Right lung (tissue), 5 donors: ENCODE results near the gene LY6G6D. TPM values are rescaled to one million over a fixed set of nuclear protein-coding genes. Genes with fewer than 3 reads are reported as not detected.

Experiments
- DNase-seq, 2 donors: peaks; one replicate each; pipeline ENCODE4 v3.0.0-alpha.2; 2013
- polyA plus RNA-seq, 5 donors: library from polyadenylated mRNA; unstranded; fragments of 120-200 nt; gene quantifications; one replicate each; pipeline versions ENCODE4 v1.2.1 to v1.2.3, GENCODE V29; 2013; ENCODE audit warnings: inconsistent platforms in 1 of 5, low replicate concordance in 1 of 5; ENCODE audit not compliant: insufficient read length in 5 of 5, insufficient read depth in 1 of 5

Gene LY6G6D
- polyA plus RNA-seq, 5 donors, result 0.48 to 0.88 (median 0.80) TPM; not detected in 2

DNA sequence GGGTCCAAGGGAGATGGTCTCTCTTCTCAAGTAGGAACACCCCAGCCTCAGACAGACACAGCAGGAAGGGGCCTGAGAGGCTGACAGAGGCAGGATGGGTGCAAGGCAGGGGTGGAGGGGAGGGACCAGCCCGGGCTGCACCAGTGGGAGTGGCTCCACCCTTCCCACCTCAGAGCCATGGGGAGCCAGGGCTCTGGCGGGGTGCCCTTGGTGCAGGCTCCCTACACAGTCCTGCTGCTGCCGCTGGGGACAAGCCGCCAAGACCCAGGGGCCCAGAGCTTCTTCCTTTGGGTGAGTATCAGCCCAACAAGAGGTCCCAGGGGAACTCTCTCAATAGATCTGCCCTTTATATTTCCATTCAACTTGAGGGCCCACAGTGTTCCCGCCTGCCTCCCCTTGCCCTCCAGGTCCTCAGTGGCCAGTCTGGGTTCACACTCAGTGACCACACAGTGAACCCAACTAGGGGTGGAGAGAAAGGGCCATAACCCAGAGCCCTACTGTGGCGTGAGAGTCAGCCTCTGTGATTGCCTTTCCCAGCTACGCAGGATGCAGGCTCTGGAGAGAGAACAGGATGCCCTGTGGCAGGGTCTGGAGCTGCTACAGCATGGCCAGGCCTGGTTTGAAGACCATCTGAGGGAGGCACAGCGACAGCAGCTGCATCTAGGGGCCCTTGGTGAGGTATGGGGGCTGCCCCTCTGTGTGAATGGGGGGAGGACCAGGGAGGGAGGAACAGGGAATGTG lies 47.9 kb downstream of the LY6G6D start:
- DNase-seq, result no peak

DNA sequence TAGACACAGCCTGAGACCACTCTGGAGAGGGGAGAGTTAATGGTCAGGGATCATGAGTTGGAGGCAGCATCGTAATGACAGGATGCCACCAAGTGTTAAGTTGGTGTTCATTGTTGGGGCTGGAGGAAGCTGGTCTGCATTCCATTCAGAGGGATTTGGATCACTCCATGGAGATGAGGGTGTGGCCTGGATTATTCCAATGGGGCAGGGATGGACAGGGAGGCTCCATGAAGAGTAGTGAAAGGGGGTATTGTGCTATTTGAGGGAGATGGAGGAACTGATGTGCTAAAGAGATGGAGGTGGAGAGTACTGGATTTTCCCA lies 48.4 kb downstream of the LY6G6D start:
- no peak for DNase-seq

DNA sequence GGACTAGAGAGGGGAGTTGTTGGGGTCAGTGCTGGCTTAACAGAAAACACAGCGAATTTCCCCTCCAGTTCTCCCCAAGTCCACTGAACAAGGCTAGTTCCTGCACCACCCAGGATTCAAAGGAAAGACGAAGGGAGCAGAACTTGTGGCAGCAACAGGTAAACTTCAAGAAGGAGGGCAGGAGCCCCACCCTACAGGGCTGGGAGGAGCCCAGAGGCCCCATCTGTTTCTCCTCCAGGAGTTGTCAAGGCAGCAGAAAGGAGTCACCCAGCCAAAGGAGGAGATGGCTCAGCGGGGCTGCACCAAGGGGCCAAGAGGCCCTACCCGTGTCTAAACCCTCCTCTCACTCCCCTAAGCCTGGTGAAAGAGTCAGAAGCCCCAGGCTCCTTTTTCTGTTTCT lies 49.0 kb downstream of the LY6G6D start:
- no peak for DNase-seq

DNA sequence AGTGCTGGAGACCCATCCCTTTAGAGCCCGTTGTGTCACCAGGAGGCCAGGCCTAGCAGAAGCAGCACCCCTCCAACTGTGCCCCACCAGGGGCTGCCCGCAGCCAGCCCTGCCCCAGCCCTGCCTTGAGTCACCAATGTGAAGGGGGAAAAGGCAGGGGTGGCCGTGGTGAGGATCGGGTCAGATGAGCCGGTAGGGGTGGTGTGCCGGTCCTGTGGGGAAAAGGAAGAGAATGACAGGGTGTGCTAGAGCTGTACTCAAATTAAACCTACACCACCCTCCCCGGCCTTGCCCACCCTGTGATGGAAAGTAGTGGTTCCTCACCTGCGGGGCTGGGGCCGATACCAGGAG lies 50.4 kb downstream of the LY6G6D start:
- no peak for DNase-seq

DNA sequence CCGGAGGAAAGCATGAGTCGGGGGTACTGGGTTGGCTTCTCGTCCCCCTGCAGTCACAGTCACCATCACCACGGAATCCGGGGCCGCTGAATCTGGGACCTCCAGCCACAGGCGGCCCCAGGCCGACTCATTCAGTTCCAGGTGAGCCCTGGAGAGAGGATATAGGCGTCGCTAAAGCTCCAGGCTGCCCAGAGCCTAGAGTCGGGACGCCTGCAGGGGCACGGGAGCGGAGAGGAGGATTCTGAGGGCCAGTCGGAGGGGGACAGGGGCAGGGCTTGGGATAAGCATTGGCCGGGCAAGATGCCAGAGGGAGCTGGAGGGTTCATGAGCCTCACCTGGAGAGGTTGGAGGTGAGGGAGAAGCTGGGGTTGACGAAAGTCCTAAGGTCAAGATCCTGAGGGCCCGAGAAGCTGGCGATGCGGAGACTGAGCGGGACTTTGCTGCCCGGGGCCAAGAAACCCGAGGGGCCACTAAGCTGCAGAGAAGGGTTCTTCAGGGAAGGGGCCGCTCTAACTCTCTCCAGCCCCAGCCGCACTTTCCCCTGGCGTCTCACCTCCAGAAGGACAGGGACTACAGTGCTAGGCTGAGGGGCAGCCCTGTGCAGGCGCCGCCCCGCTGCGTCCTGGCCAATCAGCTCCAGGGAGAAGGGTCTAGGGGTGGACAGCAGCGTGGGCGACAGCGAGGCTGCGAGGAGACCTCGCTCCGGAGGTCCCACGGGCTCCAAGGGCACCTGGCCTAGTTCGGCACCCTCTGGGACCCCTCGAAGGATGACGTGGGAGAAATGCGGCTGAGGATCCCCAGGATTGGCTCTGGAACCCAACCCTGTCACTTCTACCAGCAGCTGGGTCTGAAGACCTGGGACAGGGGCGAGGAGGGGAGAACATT lies 51.0 kb downstream of the LY6G6D start:
- no peak for DNase-seq

DNA sequence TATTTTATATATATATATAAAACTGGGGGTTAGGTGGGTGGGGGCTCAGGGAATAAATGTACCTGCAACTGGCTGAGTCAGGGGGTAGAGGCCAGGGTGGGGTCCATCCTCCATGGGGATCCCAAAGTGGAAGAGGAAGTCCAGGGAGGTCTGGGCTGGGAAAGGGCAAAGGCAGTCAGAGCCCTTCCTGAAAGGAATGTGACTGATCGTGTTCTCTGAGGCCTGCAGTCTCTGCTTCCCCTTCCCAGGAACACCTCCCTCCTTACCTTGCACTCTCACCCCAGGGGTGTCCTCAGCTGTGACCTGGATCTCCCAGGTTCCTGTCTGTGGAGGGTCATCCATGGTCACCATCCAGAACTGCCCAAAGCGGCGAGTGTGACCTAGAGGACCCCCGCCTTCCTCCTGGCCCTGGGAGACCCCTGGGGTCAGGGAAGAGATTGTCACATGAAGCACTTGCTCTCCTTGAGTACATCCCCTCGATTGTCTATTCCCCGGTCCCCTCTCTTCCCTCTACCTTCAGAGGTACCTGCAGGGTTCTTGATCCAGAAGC lies 52.0 kb downstream of the LY6G6D start:
- DNase-seq, result no peak

Other genes with a start within 250 kb of the LY6G6D start
- 1 to 10 TPM in 4 of 5 donors, under 1 TPM in 1; 0.75 to 3.3 (median 1.8) TPM for gene MICB, start 217.2 kb upstream of the LY6G6D start, polyA plus RNA-seq
- under 1 TPM in 1 of 5 donors, not detected in 4; 0.16 TPM for gene MCCD1, start 186.4 kb upstream of the LY6G6D start, polyA plus RNA-seq
- 100 to 1,000 TPM; 573 to 737 (median 621) TPM for gene DDX39B, start 173.3 kb upstream of the LY6G6D start, polyA plus RNA-seq
- 1 to 10 TPM; 2.6 to 6.4 (median 4.1) TPM for gene ATP6V1G2, start 168.7 kb upstream of the LY6G6D start, polyA plus RNA-seq
- gene NFKBIL1, start 167.7 kb upstream of the LY6G6D start, polyA plus RNA-seq, result 10 to 100 TPM; 16.7 to 26.2 (median 20.0) TPM
- under 1 TPM; 0.16 to 0.52 (median 0.35) TPM for gene LTA, start 143.1 kb upstream of the LY6G6D start, polyA plus RNA-seq
- gene TNF, start 139.8 kb upstream of the LY6G6D start, polyA plus RNA-seq, result under 1 TPM in 4 of 5 donors, not detected in 1; 0.21 to 0.48 (median 0.23) TPM
- gene LTB, start 132.9 kb upstream of the LY6G6D start, polyA plus RNA-seq, result 1 to 10 TPM; 2.4 to 4.7 (median 2.5) TPM
- 1 to 10 TPM; 5.4 to 9.2 (median 6.6) TPM for gene LST1, start 129.1 kb upstream of the LY6G6D start, polyA plus RNA-seq
- gene NCR3, start 122.3 kb upstream of the LY6G6D start, polyA plus RNA-seq, result under 1 TPM in 4 of 5 donors, not detected in 1; 0.21 to 0.73 (median 0.39) TPM
- gene AIF1, start 100.1 kb upstream of the LY6G6D start, polyA plus RNA-seq, result 10 to 100 TPM; 18.6 to 25.9 (median 21.7) TPM
- 100 to 1,000 TPM; 128 to 193 (median 141) TPM for gene PRRC2A, start 94.6 kb upstream of the LY6G6D start, polyA plus RNA-seq
- 100 to 1,000 TPM; 171 to 262 (median 214) TPM for gene BAG6, start 62.7 kb upstream of the LY6G6D start, polyA plus RNA-seq
- gene APOM, start 59.5 kb upstream of the LY6G6D start, polyA plus RNA-seq, result 10 to 100 TPM in 1 of 5 donors, 1 to 10 TPM in 4; 4.5 to 12.0 (median 6.3) TPM
- gene C6orf47, start 54.6 kb upstream of the LY6G6D start, polyA plus RNA-seq, result 10 to 100 TPM; 15.3 to 19.6 (median 16.6) TPM
- 10 to 100 TPM; 17.9 to 23.6 (median 21.5) TPM for gene GPANK1, start 50.4 kb upstream of the LY6G6D start, polyA plus RNA-seq
- gene CSNK2B, start 49.3 kb upstream of the LY6G6D start, polyA plus RNA-seq, result 100 to 1,000 TPM; 172 to 193 (median 189) TPM
- 10 to 100 TPM; 24.1 to 40.6 (median 31.2) TPM for gene LY6G5B, start 45.4 kb upstream of the LY6G6D start, polyA plus RNA-seq
- 1 to 10 TPM; 2.7 to 5.0 (median 4.4) TPM for gene LY6G5C, start 34.3 kb upstream of the LY6G6D start, polyA plus RNA-seq
- 10 to 100 TPM; 48.7 to 64.2 (median 59.9) TPM for gene ABHD16A, start 12.0 kb upstream of the LY6G6D start, polyA plus RNA-seq
- 1 to 10 TPM in 3 of 5 donors, under 1 TPM in 1, not detected in 1; 0.88 to 1.5 (median 1.2) TPM for gene LY6G6F, start 8.5 kb upstream of the LY6G6D start, polyA plus RNA-seq
- under 1 TPM; 0.39 to 0.93 (median 0.65) TPM for gene LY6G6C, start 6.4 kb downstream of the LY6G6D start, polyA plus RNA-seq
- gene MPIG6B, start 8.0 kb downstream of the LY6G6D start, polyA plus RNA-seq, result 1 to 10 TPM; 2.4 to 3.8 (median 3.0) TPM
- 100 to 1,000 TPM; 137 to 213 (median 159) TPM for gene DDAH2, start 14.0 kb downstream of the LY6G6D start, polyA plus RNA-seq
- gene CLIC1, start 21.2 kb downstream of the LY6G6D start, polyA plus RNA-seq, result 100 to 1,000 TPM; 265 to 287 (median 272) TPM
- 10 to 100 TPM; 27.3 to 45.6 (median 29.6) TPM for gene MSH5, start 24.7 kb downstream of the LY6G6D start, polyA plus RNA-seq
- 10 to 100 TPM in 1 of 5 donors, 1 to 10 TPM in 4; 6.6 to 12.2 (median 8.2) TPM for gene SAPCD1, start 47.3 kb downstream of the LY6G6D start, polyA plus RNA-seq
- gene VWA7, start 62.0 kb downstream of the LY6G6D start, polyA plus RNA-seq, result 1 to 10 TPM; 1.6 to 3.7 (median 2.0) TPM
- gene VARS1, start 80.4 kb downstream of the LY6G6D start, polyA plus RNA-seq, result 10 to 100 TPM; 32.5 to 52.1 (median 38.9) TPM
- gene LSM2, start 91.6 kb downstream of the LY6G6D start, polyA plus RNA-seq, result 10 to 100 TPM; 78.9 to 89.9 (median 81.8) TPM
- 1 to 10 TPM; 2.9 to 4.6 (median 3.5) TPM for gene HSPA1L, start 99.9 kb downstream of the LY6G6D start, polyA plus RNA-seq
- gene HSPA1A, start 100.2 kb downstream of the LY6G6D start, polyA plus RNA-seq, result 100 to 1,000 TPM in 2 of 5 donors, 10 to 100 TPM in 3; 56.8 to 137 (median 68.3) TPM
- gene HSPA1B, start 112.4 kb downstream of the LY6G6D start, polyA plus RNA-seq, result 100 to 1,000 TPM in 2 of 5 donors, 10 to 100 TPM in 3; 63.8 to 137 (median 79.9) TPM
- 10 to 100 TPM; 22.3 to 31.1 (median 29.1) TPM for gene NEU1, start 147.5 kb downstream of the LY6G6D start, polyA plus RNA-seq
- 10 to 100 TPM; 10.2 to 24.4 (median 19.1) TPM for gene SLC44A4, start 163.6 kb downstream of the LY6G6D start, polyA plus RNA-seq
- 10 to 100 TPM; 59.7 to 83.8 (median 74.1) TPM for gene EHMT2, start 182.3 kb downstream of the LY6G6D start, polyA plus RNA-seq
- 10 to 100 TPM; 17.0 to 24.5 (median 21.3) TPM for gene ZBTB12, start 186.7 kb downstream of the LY6G6D start, polyA plus RNA-seq
- 1 to 10 TPM; 3.6 to 7.4 (median 6.0) TPM for gene C2, start 212.4 kb downstream of the LY6G6D start, polyA plus RNA-seq
- 1 to 10 TPM; 2.1 to 8.6 (median 4.3) TPM for gene CFB, start 230.7 kb downstream of the LY6G6D start, polyA plus RNA-seq
- gene NELFE, start 243.6 kb downstream of the LY6G6D start, polyA plus RNA-seq, result 10 to 100 TPM; 76.5 to 93.4 (median 81.9) TPM
- gene SKIC2, start 243.8 kb downstream of the LY6G6D start, polyA plus RNA-seq, result 10 to 100 TPM; 32.1 to 43.2 (median 41.7) TPM